Measurements from ENCODE around the gene RBP4. TPM values are rescaled to one million over a fixed set of nuclear protein-coding genes. Genes with fewer than 3 reads are reported as not detected.

Gene RBP4
- total RNA-seq, 1 experiment from 2014 or later: 2.2 TPM

DNA sequence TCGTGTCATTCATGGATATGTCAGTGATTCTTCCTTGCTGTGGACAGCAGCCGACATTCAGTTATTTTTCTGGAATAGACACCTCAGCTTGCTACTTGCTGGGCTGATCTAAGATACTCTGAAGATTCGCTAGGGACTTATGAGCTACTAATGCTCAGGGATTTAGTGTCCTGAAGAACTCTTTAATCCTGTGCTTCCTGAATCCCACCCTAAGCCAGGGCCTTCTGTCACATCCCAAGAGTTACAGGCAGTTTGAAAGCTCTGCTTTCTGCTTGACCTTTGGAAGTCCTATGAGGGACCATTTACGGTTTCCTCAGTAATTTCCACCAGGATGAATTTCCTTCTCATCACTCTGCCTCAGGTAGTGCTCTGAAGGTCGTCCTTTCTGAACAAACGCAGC, 11.3 kb upstream of the RBP4 start, which contains the start of gene PDE6C:
Gene PDE6C (plus strand): TSS at position 227 of the 400 bp plus-strand sequence. CDS start 189 bp downstream, outside the sequence.
- TF ChIP-seq SOX15 (CRISPR knock-in tag; IDR thresholded peaks at IDR 0.05): no peak
- TF ChIP-seq, protein P1, sequence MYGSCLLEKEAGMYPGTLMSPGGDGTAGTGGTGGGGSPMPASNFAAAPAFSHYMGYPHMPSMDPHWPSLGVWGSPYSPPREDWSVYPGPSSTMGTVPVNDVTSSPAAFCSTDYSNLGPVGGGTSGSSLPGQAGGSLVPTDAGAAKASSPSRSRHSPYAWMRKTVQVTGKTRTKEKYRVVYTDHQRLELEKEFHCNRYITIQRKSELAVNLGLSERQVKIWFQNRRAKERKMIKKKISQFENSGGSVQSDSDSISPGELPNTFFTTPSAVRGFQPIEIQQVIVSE (CRISPR knock-in tag; IDR thresholded peaks at IDR 0.05; ENCODE audit: borderline replicate concordance): no peak
- no peak for TF ChIP-seq ZNF396 (CRISPR knock-in tag; IDR thresholded peaks at IDR 0.05; ENCODE audit: borderline replicate concordance)
- TF ChIP-seq, protein P2, sequence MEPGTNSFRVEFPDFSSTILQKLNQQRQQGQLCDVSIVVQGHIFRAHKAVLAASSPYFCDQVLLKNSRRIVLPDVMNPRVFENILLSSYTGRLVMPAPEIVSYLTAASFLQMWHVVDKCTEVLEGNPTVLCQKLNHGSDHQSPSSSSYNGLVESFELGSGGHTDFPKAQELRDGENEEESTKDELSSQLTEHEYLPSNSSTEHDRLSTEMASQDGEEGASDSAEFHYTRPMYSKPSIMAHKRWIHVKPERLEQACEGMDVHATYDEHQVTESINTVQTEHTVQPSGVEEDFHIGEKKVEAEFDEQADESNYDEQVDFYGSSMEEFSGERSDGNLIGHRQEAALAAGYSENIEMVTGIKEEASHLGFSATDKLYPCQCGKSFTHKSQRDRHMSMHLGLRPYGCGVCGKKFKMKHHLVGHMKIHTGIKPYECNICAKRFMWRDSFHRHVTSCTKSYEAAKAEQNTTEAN (CRISPR knock-in tag; IDR thresholded peaks at IDR 0.05): no peak
- TF ChIP-seq, protein P3, sequence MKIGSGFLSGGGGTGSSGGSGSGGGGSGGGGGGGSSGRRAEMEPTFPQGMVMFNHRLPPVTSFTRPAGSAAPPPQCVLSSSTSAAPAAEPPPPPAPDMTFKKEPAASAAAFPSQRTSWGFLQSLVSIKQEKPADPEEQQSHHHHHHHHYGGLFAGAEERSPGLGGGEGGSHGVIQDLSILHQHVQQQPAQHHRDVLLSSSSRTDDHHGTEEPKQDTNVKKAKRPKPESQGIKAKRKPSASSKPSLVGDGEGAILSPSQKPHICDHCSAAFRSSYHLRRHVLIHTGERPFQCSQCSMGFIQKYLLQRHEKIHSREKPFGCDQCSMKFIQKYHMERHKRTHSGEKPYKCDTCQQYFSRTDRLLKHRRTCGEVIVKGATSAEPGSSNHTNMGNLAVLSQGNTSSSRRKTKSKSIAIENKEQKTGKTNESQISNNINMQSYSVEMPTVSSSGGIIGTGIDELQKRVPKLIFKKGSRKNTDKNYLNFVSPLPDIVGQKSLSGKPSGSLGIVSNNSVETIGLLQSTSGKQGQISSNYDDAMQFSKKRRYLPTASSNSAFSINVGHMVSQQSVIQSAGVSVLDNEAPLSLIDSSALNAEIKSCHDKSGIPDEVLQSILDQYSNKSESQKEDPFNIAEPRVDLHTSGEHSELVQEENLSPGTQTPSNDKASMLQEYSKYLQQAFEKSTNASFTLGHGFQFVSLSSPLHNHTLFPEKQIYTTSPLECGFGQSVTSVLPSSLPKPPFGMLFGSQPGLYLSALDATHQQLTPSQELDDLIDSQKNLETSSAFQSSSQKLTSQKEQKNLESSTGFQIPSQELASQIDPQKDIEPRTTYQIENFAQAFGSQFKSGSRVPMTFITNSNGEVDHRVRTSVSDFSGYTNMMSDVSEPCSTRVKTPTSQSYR (CRISPR knock-in tag; IDR thresholded peaks at IDR 0.05): no peak
- no peak for TF ChIP-seq HMGA2 (CRISPR knock-in tag; IDR thresholded peaks at IDR 0.05)
- TF ChIP-seq, protein P4, sequence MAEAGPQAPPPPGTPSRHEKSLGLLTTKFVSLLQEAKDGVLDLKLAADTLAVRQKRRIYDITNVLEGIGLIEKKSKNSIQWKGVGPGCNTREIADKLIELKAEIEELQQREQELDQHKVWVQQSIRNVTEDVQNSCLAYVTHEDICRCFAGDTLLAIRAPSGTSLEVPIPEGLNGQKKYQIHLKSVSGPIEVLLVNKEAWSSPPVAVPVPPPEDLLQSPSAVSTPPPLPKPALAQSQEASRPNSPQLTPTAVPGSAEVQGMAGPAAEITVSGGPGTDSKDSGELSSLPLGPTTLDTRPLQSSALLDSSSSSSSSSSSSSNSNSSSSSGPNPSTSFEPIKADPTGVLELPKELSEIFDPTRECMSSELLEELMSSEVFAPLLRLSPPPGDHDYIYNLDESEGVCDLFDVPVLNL (CRISPR knock-in tag; IDR thresholded peaks at IDR 0.05; ENCODE audit: borderline replicate concordance, low read depth): no peak
- TF ChIP-seq, protein P5, sequence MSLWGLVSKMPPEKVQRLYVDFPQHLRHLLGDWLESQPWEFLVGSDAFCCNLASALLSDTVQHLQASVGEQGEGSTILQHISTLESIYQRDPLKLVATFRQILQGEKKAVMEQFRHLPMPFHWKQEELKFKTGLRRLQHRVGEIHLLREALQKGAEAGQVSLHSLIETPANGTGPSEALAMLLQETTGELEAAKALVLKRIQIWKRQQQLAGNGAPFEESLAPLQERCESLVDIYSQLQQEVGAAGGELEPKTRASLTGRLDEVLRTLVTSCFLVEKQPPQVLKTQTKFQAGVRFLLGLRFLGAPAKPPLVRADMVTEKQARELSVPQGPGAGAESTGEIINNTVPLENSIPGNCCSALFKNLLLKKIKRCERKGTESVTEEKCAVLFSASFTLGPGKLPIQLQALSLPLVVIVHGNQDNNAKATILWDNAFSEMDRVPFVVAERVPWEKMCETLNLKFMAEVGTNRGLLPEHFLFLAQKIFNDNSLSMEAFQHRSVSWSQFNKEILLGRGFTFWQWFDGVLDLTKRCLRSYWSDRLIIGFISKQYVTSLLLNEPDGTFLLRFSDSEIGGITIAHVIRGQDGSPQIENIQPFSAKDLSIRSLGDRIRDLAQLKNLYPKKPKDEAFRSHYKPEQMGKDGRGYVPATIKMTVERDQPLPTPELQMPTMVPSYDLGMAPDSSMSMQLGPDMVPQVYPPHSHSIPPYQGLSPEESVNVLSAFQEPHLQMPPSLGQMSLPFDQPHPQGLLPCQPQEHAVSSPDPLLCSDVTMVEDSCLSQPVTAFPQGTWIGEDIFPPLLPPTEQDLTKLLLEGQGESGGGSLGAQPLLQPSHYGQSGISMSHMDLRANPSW (CRISPR knock-in tag; conservative IDR thresholded peaks at IDR 0.05; ENCODE audit: low read depth): no peak
- no peak for TF ChIP-seq SMAD4 (CRISPR knock-in tag; IDR thresholded peaks at IDR 0.05)
- no peak for TF ChIP-seq ZNF416 (CRISPR knock-in tag; IDR thresholded peaks at IDR 0.05)
- no peak for TF ChIP-seq SP1 (CRISPR knock-in tag; conservative IDR thresholded peaks at IDR 0.05)
- TF ChIP-seq TEAD4 (CRISPR knock-in tag; IDR thresholded peaks at IDR 0.05): no peak
- no peak for TF ChIP-seq CBFB (CRISPR knock-in tag; IDR thresholded peaks at IDR 0.05; ENCODE audit: low read depth)
- TF ChIP-seq MXD4 (CRISPR knock-in tag; IDR thresholded peaks at IDR 0.05; ENCODE audit: borderline replicate concordance): no peak
- DNase-seq (ENCODE audit: low spot score): no peak
- no peak within 1 kb of the TSS for H3K4me3 Mint-ChIP-seq
- no peaks in the 10 kb centered on the region for H3K27me3 Mint-ChIP-seq (ENCODE audit: low read depth)
- CTCF ChIA-PET: interaction anchor here (1.6 kb wide), 1 partner anchor 58 kb away, joined by 5 read pairs; no protein-coding TSS in a partner anchor
- H3K9me3 Mint-ChIP-seq: no peaks in the 10 kb centered on the region
- H3K27ac Mint-ChIP-seq: no peak within 1 kb of the TSS
- POLR2A ChIA-PET: no interaction called here
- no peaks in the 10 kb centered on the region for H3K36me3 Mint-ChIP-seq
- peaks cover 10% of the 10 kb centered on the region for H3K4me1 Mint-ChIP-seq
- ATAC-seq: no peak

DNA sequence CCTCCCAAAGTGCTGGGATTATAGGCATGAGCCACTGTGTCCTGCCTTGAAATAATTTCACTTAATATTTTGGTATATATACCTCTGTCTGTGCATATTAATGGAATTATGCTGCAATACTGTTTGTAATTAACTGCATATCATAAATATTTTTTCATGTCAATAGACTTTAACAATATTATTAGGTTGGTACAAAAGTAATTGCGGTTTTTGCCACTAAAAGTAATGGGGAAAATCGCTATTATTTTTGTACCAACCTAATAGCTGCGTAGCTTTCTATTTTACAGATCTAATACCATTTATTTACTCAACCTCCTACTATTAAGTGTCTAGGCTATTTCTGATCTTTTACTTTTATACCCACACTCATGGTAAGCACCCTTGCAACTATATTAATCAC, 7.4 kb upstream of the RBP4 start:
- Mint-ChIP-seq H3K9me3 (peaks cover 4% of the 10 kb centered on the region; the same call in 1 of the 2 replicates), H3K27me3 (ENCODE audit: low read depth) (peaks cover 12% of the 10 kb centered on the region), H3K4me1 (no peaks in the 10 kb centered on the region), H3K4me3 (no peak overlapping the region), H3K36me3 (no peaks in the 10 kb centered on the region), H3K27ac (no peak overlapping the region)
- no peak for ATAC-seq
- CTCF ChIA-PET: no interaction called here
- no peak for DNase-seq (ENCODE audit: low spot score)
- POLR2A ChIA-PET: no interaction called here
- no peak for TF ChIP-seq TCF7 (CRISPR knock-in tag; IDR thresholded peaks at IDR 0.05; ENCODE audit: low read depth)
- TF ChIP-seq RELA (CRISPR knock-in tag; IDR thresholded peaks at IDR 0.05; ENCODE audit: borderline replicate concordance): no peak
- TF ChIP-seq, protein P6, sequence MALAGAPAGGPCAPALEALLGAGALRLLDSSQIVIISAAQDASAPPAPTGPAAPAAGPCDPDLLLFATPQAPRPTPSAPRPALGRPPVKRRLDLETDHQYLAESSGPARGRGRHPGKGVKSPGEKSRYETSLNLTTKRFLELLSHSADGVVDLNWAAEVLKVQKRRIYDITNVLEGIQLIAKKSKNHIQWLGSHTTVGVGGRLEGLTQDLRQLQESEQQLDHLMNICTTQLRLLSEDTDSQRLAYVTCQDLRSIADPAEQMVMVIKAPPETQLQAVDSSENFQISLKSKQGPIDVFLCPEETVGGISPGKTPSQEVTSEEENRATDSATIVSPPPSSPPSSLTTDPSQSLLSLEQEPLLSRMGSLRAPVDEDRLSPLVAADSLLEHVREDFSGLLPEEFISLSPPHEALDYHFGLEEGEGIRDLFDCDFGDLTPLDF (CRISPR knock-in tag; IDR thresholded peaks at IDR 0.05): no peak
- no peak for TF ChIP-seq CREB1 (CRISPR knock-in tag; IDR thresholded peaks at IDR 0.05)
- TF ChIP-seq GRHL2 (CRISPR knock-in tag; IDR thresholded peaks at IDR 0.05; ENCODE audit: insufficient replicate concordance, severe bottlenecking): no peak
- TF ChIP-seq, protein P7, sequence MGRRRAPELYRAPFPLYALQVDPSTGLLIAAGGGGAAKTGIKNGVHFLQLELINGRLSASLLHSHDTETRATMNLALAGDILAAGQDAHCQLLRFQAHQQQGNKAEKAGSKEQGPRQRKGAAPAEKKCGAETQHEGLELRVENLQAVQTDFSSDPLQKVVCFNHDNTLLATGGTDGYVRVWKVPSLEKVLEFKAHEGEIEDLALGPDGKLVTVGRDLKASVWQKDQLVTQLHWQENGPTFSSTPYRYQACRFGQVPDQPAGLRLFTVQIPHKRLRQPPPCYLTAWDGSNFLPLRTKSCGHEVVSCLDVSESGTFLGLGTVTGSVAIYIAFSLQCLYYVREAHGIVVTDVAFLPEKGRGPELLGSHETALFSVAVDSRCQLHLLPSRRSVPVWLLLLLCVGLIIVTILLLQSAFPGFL (CRISPR knock-in tag; IDR thresholded peaks at IDR 0.05; ENCODE audit: borderline replicate concordance): no peak
- TF ChIP-seq ZBTB21 (CRISPR knock-in tag; IDR thresholded peaks at IDR 0.05; ENCODE audit: borderline replicate concordance): no peak
- no peak for TF ChIP-seq SP1 (CRISPR knock-in tag; conservative IDR thresholded peaks at IDR 0.05)
- TF ChIP-seq, protein P8, sequence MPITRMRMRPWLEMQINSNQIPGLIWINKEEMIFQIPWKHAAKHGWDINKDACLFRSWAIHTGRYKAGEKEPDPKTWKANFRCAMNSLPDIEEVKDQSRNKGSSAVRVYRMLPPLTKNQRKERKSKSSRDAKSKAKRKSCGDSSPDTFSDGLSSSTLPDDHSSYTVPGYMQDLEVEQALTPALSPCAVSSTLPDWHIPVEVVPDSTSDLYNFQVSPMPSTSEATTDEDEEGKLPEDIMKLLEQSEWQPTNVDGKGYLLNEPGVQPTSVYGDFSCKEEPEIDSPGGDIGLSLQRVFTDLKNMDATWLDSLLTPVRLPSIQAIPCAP (CRISPR knock-in tag; IDR thresholded peaks at IDR 0.05): no peak
- TF ChIP-seq JUN (CRISPR knock-in tag; IDR thresholded peaks at IDR 0.05): no peak
